Measurements from ENCODE around the gene CALCOCO2. TPM values are rescaled to one million over a fixed set of nuclear protein-coding genes. Genes with fewer than 3 reads are reported as not detected.

CALCOCO2 gene
- total and polyA plus RNA-seq, 5 donors from 2014 or later: 179 to 240 (median 215) TPM

DNA sequence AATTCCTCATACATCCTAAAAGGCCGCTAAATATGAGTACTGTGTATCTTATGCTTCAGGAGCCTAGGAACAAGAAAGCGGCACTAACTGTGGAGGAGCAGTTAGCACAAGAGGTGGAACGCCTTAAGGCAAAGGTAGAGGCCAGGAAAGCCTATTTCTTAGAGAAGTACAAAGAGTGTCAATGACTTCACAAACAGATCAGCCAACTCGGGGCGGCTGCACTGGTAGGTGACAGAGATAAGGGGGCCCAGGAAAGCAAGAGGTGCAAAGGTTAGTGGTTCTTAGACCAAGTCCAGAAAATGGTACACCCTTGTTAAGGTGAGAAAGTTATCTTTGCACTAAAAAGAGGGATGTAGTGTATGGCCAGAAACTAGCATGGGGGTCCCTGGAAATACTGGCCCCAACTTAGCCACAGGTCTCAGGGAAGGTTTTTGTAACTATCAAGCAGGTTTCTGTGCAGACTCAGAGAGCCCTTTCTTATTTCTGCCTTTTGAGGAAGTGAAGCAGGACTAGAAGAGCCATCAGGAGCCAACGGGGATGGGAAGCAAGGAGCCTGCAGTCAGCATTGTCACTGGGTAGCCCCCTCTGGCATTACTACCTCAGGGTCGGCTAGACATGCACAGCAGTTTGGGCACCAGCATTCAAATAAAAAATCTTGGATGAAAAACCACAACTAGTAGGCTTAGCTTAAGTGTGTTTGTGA lies 24.1 kb downstream of the CALCOCO2 start:
- H3K9me3 ChIP-seq (ENCODE audit: control insufficient read depth in 2 of 2, low read length in 2 of 2): no peaks in the 10 kb centered on the region
- no peak overlapping the region for H3K27ac ChIP-seq (ENCODE audit: insufficient read depth, low read length, poor library complexity, severe bottlenecking)
- peaks cover 46% of the 10 kb centered on the region for H3K36me3 Mint-ChIP-seq
- ATAC-seq (ENCODE audit: low read depth in 2 of 2) (no peak), DNase-seq (no peak)
- no peaks in the 10 kb centered on the region for H3K27me3 ChIP-seq (ENCODE audit: control insufficient read depth, insufficient read depth, low read length)
- peaks cover 67% of the 10 kb centered on the region for H3K36me3 ChIP-seq (ENCODE audit: control insufficient read depth, insufficient read depth, low read length)
- H3K27me3 Mint-ChIP-seq: no peaks in the 10 kb centered on the region
- H3K9me3 Mint-ChIP-seq: no peaks in the 10 kb centered on the region
- no peaks in the 10 kb centered on the region for H3K4me1 ChIP-seq (ENCODE audit: control insufficient read depth, insufficient read depth, low read length, poor library complexity, severe bottlenecking)
- peak overlapping the region in 1 of 3 donors; percentile 10 for H3K27ac Mint-ChIP-seq
- no peak overlapping the region for H3K4me3 ChIP-seq (ENCODE audit: low read depth, low read length)
- H3K4me3 Mint-ChIP-seq: no peak overlapping the region
- H3K4me1 Mint-ChIP-seq: peaks cover 5 to 25% (median 14%) of the 10 kb centered on the region in 4 donors

- no peak overlapping the region for H3K4me3 ChIP-seq (ENCODE audit: low read depth, low read length)
- H3K36me3 ChIP-seq (ENCODE audit: control insufficient read depth, insufficient read depth, low read length): peaks cover 70% of the 10 kb centered on the region
- DNase-seq (no peak), ATAC-seq (ENCODE audit: low read depth in 2 of 2) (no peak)
- no peaks in the 10 kb centered on the region for H3K27me3 ChIP-seq (ENCODE audit: control insufficient read depth, insufficient read depth, low read length)
- H3K4me1 ChIP-seq (ENCODE audit: control insufficient read depth, insufficient read depth, low read length, poor library complexity, severe bottlenecking): no peaks in the 10 kb centered on the region
- Mint-ChIP-seq H3K4me1 (peaks cover 2 to 18% (median 7%) of the 10 kb centered on the region in 4 donors), H3K4me3 (no peak overlapping the region), H3K27ac (no peak overlapping the region), H3K36me3 (peaks cover 47% of the 10 kb centered on the region), H3K9me3 (no peaks in the 10 kb centered on the region), H3K27me3 (no peaks in the 10 kb centered on the region)
- H3K9me3 ChIP-seq (ENCODE audit: control insufficient read depth in 2 of 2, low read length in 2 of 2): no peaks in the 10 kb centered on the region
- no peak overlapping the region for H3K27ac ChIP-seq (ENCODE audit: insufficient read depth, low read length, poor library complexity, severe bottlenecking)
Observed at GRCh38 chr17:48856122-48856821, 25.4 kb downstream of the CALCOCO2 start.

DNA sequence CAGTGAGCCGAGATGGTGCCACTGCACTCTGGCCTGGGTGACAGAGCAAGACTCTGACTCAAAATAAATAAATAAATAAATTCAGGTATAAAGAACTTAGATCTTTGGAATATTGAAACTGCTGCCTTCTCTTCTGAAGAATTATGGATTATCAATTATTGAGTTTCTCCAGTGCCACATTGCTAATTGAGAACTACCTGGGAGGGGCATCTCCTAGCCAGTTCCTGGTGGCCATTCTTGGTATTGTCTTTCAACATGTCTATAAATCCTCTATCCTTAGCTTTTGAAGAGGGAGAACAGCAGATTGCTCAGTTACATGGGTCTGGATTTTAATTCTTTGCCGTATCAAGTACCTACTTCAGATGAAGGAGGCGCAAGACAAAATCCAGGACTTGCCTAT lies 29.2 kb downstream of the CALCOCO2 start:
- H3K27ac ChIP-seq (ENCODE audit: insufficient read depth, low read length, poor library complexity, severe bottlenecking): no peak overlapping the region
- H3K4me3 ChIP-seq (ENCODE audit: low read depth, low read length): no peak overlapping the region
- H3K36me3 ChIP-seq (ENCODE audit: control insufficient read depth, insufficient read depth, low read length): peaks cover 68% of the 10 kb centered on the region
- ATAC-seq (ENCODE audit: low read depth in 2 of 2): no peak
- Mint-ChIP-seq H3K36me3 (peaks cover 58% of the 10 kb centered on the region), H3K4me3 (no peak overlapping the region), H3K4me1 (peaks cover 2 to 13% (median 6%) of the 10 kb centered on the region in 4 donors), H3K27ac (no peak overlapping the region), H3K27me3 (no peaks in the 10 kb centered on the region), H3K9me3 (no peaks in the 10 kb centered on the region)
- no peaks in the 10 kb centered on the region for H3K9me3 ChIP-seq (ENCODE audit: control insufficient read depth in 2 of 2, low read length in 2 of 2)
- H3K4me1 ChIP-seq (ENCODE audit: control insufficient read depth, insufficient read depth, low read length, poor library complexity, severe bottlenecking): no peaks in the 10 kb centered on the region
- no peaks in the 10 kb centered on the region for H3K27me3 ChIP-seq (ENCODE audit: control insufficient read depth, insufficient read depth, low read length)
- DNase-seq: no peak

DNA sequence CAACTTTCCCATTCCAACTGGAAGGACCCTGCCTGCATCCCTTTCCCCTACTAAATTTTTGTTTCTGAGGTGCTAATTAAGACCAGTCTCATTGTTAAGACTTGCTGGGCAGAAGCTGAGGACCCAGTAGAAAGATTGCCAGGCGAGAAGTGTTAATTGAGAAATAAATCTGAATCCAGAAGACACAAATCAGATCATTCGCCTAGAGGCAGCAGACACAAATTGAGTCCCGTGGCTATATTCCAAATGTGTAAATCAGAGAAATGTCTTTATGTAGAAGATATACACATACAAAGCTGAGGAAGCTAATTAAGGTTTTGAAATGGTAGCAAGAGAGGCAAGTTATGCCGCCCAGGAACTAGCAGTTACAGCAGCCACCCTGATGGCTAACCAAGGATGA lies 29.6 kb downstream of the CALCOCO2 start:
- Mint-ChIP-seq H3K27ac (no peak overlapping the region), H3K9me3 (no peaks in the 10 kb centered on the region), H3K4me3 (no peak overlapping the region), H3K36me3 (peaks cover 57% of the 10 kb centered on the region), H3K4me1 (peaks cover 3 to 8% (median 6%) of the 10 kb centered on the region in 4 donors), H3K27me3 (no peaks in the 10 kb centered on the region)
- Histone ChIP-seq H3K27me3 (ENCODE audit: control insufficient read depth, insufficient read depth, low read length) (no peaks in the 10 kb centered on the region), H3K4me1 (ENCODE audit: control insufficient read depth, insufficient read depth, low read length, poor library complexity, severe bottlenecking) (no peaks in the 10 kb centered on the region), H3K27ac (ENCODE audit: insufficient read depth, low read length, poor library complexity, severe bottlenecking) (no peak overlapping the region), H3K4me3 (ENCODE audit: low read depth, low read length) (no peak overlapping the region), H3K9me3 (ENCODE audit: control insufficient read depth in 2 of 2, low read length in 2 of 2) (no peaks in the 10 kb centered on the region), H3K36me3 (ENCODE audit: control insufficient read depth, insufficient read depth, low read length) (peaks cover 63% of the 10 kb centered on the region)
- DNase-seq (no peak), ATAC-seq (ENCODE audit: low read depth in 2 of 2) (no peak)

DNA sequence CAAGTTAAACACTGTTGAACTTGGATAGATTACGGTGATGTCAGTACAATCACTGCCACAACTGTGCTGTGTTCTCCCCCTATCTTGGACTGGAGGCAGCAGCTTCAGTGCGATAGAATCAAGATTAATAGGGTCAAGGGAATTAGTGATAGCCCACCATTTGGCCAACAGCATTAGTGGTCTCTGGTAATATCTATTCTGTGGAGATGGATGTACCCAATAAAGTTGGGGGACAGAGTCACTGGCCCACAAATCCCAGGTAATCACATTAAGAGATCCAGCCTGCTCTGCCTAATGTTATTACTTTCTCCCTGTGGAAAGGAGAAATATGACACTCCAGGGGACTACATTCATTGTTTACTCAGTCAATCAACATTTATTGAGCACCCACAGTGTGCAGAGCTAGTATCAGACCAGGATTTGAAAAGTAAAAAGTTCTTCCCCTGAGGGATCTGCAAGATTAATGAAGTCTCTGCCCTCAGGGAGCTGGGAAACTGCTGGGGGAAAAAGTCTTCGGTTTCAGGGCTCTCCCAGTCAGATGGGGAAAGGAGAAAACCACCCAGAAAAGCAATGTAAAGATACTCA lies 38.2 kb downstream of the CALCOCO2 start:
- H3K4me1 ChIP-seq (ENCODE audit: control insufficient read depth, insufficient read depth, low read length, poor library complexity, severe bottlenecking): no peaks in the 10 kb centered on the region
- no peaks in the 10 kb centered on the region for H3K9me3 ChIP-seq (ENCODE audit: control insufficient read depth in 2 of 2, low read length in 2 of 2)
- Mint-ChIP-seq H3K27me3 (no peaks in the 10 kb centered on the region), H3K4me1 (peaks cover 0 to 7% (median 0%) of the 10 kb centered on the region in 4 donors), H3K4me3 (no peak overlapping the region), H3K9me3 (no peaks in the 10 kb centered on the region), H3K36me3 (peaks cover 19% of the 10 kb centered on the region), H3K27ac (no peak overlapping the region)
- ATAC-seq (ENCODE audit: low read depth in 2 of 2) (no peak), DNase-seq (no peak)
- H3K36me3 ChIP-seq (ENCODE audit: control insufficient read depth, insufficient read depth, low read length): peaks cover 11% of the 10 kb centered on the region
- H3K4me3 ChIP-seq (ENCODE audit: low read depth, low read length): no peak overlapping the region
- no peaks in the 10 kb centered on the region for H3K27me3 ChIP-seq (ENCODE audit: control insufficient read depth, insufficient read depth, low read length)
- no peak overlapping the region for H3K27ac ChIP-seq (ENCODE audit: insufficient read depth, low read length, poor library complexity, severe bottlenecking)

- H3K4me3 ChIP-seq (ENCODE audit: low read depth, low read length): no peak overlapping the region
- Mint-ChIP-seq H3K27me3 (no peaks in the 10 kb centered on the region), H3K9me3 (no peaks in the 10 kb centered on the region), H3K36me3 (peaks cover 10% of the 10 kb centered on the region), H3K4me1 (peaks cover 0 to 7% (median 0%) of the 10 kb centered on the region in 4 donors), H3K4me3 (no peak overlapping the region), H3K27ac (no peak overlapping the region)
- no peaks in the 10 kb centered on the region for H3K27me3 ChIP-seq (ENCODE audit: control insufficient read depth, insufficient read depth, low read length)
- ATAC-seq (ENCODE audit: low read depth in 2 of 2): no peak
- no peaks in the 10 kb centered on the region for H3K4me1 ChIP-seq (ENCODE audit: control insufficient read depth, insufficient read depth, low read length, poor library complexity, severe bottlenecking)
- no peaks in the 10 kb centered on the region for H3K9me3 ChIP-seq (ENCODE audit: control insufficient read depth in 2 of 2, low read length in 2 of 2)
- DNase-seq: no peak
- no peak overlapping the region for H3K27ac ChIP-seq (ENCODE audit: insufficient read depth, low read length, poor library complexity, severe bottlenecking)
- peaks cover 2% of the 10 kb centered on the region for H3K36me3 ChIP-seq (ENCODE audit: control insufficient read depth, insufficient read depth, low read length)
Observed at GRCh38 chr17:48869821-48870318, 39.0 kb downstream of the CALCOCO2 start.

DNA sequence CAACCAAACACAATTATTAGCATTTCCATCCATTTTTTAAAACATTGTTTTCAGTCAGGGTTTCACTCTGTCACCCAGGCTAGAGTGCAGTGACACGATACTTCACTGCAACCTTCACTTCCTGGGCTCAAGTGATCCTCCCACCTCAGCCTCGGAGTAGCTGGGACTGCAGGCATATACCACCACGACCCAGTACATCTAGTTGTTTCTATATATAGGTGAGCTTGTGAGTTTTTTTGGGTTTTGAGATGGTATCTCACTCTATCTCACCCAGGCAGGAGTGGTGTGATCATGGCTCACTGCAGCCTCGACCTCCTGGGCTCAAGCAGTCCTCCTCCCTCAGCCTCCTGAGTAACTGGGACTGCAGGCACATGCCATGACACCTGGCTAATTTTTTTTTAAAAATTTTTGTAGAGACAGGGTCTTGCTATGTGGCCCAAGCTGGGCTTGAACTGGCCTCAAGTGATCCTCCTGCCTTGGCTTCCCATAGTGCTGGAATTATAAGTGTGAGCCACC lies 40.3 kb downstream of the CALCOCO2 start:
- DNase-seq (peak in 1 of 3 donors; percentile 17), ATAC-seq (ENCODE audit: low read depth in 2 of 2) (no peak)
- Histone ChIP-seq H3K27ac (ENCODE audit: insufficient read depth, low read length, poor library complexity, severe bottlenecking) (no peak overlapping the region), H3K36me3 (ENCODE audit: control insufficient read depth, insufficient read depth, low read length) (peaks cover under 1% of the 10 kb centered on the region), H3K27me3 (ENCODE audit: control insufficient read depth, insufficient read depth, low read length) (no peaks in the 10 kb centered on the region), H3K4me3 (ENCODE audit: low read depth, low read length) (no peak overlapping the region), H3K9me3 (ENCODE audit: control insufficient read depth in 2 of 2, low read length in 2 of 2) (no peaks in the 10 kb centered on the region), H3K4me1 (ENCODE audit: control insufficient read depth, insufficient read depth, low read length, poor library complexity, severe bottlenecking) (no peaks in the 10 kb centered on the region)
- Mint-ChIP-seq H3K36me3 (peaks cover 4% of the 10 kb centered on the region), H3K27me3 (no peaks in the 10 kb centered on the region), H3K4me1 (peaks cover 0 to 4% (median 0%) of the 10 kb centered on the region in 4 donors), H3K9me3 (no peaks in the 10 kb centered on the region), H3K27ac (no peak overlapping the region), H3K4me3 (no peak overlapping the region)
